ENCODE measurements around the gene UBE3D. TPM values are rescaled to one million over a fixed set of nuclear protein-coding genes. Genes with fewer than 3 reads are reported as not detected.
"Not testable (repeated sequence)": the region's sequence is repeated elsewhere in the genome, so short reads cannot be mapped to it uniquely, and the experiment has no call there.

UBE3D gene
- total RNA-seq, 4 donors from 2014 or later = 8.9 to 20.5 (median 13.1) TPM

DNA sequence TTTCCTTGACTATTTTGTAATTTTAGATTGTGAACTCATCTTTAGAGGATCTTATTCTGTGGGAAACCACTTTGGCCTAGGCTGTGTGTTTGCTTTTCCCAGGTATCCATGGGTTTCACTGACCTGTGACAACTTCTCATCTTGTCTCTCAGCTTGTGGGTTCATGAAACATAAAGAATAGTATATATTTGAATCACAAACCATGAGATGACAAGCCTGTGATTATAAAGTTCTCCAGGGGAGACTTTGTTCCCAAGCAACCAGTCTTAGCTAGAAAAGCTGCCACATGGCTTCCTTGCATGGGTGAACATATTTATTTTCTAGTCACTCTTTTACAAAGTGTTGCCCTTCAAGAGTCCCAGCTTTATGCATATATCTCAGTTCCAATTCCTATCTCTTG is 201.9 kb downstream of the UBE3D start:
- Histone ChIP-seq H3K27me3 (no peaks in the 10 kb centered on the region), H3K27ac (no peak overlapping the region), H3K36me3 (no peaks in the 10 kb centered on the region), H3K4me3 (no peak overlapping the region), H3K9me3 (no peaks in the 10 kb centered on the region), H3K4me1 (no peaks in the 10 kb centered on the region)
- DNase-seq = no peak
- intact Hi-C loops (cut with DNase I; ENCODE audit: low total_unique reads) = no loop called here
- TF ChIP-seq, protein P1, sequence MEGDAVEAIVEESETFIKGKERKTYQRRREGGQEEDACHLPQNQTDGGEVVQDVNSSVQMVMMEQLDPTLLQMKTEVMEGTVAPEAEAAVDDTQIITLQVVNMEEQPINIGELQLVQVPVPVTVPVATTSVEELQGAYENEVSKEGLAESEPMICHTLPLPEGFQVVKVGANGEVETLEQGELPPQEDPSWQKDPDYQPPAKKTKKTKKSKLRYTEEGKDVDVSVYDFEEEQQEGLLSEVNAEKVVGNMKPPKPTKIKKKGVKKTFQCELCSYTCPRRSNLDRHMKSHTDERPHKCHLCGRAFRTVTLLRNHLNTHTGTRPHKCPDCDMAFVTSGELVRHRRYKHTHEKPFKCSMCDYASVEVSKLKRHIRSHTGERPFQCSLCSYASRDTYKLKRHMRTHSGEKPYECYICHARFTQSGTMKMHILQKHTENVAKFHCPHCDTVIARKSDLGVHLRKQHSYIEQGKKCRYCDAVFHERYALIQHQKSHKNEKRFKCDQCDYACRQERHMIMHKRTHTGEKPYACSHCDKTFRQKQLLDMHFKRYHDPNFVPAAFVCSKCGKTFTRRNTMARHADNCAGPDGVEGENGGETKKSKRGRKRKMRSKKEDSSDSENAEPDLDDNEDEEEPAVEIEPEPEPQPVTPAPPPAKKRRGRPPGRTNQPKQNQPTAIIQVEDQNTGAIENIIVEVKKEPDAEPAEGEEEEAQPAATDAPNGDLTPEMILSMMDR (IDR thresholded peaks at IDR 0.05) = no peak
- TF ChIP-seq POLR2A (IDR thresholded peaks at IDR 0.05) = no peak

DNA sequence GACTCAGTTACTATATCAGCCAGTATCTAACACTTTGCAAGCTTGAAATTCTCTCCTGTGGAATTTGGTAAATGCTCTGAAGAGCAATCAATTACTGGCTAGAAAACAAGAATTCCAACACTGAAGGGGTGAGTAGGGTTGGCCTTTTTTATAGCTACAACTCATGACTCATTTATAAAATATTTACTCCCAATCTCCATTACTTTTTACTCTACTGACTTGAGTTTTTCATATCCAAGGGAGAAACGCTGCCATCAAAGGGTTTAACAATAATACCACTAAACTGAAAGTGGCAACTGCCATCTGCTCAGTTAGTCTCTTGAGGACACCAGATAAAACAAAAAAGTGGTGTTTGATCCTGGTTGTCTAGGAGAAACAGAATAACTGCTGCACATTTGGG is 203.1 kb downstream of the UBE3D start:
- no peaks in the 10 kb centered on the region for H3K4me1 ChIP-seq
- DNase-seq = no peak
- no peaks in the 10 kb centered on the region for H3K9me3 ChIP-seq
- no peak overlapping the region for H3K27ac ChIP-seq
- no peaks in the 10 kb centered on the region for H3K36me3 ChIP-seq
- no peak overlapping the region for H3K4me3 ChIP-seq
- TF ChIP-seq, protein P1 (IDR thresholded peaks at IDR 0.05) = no peak
- TF ChIP-seq POLR2A (IDR thresholded peaks at IDR 0.05) = no peak
- intact Hi-C loops (cut with DNase I; ENCODE audit: low total_unique reads) = no loop called here
- H3K27me3 ChIP-seq = no peaks in the 10 kb centered on the region

DNA sequence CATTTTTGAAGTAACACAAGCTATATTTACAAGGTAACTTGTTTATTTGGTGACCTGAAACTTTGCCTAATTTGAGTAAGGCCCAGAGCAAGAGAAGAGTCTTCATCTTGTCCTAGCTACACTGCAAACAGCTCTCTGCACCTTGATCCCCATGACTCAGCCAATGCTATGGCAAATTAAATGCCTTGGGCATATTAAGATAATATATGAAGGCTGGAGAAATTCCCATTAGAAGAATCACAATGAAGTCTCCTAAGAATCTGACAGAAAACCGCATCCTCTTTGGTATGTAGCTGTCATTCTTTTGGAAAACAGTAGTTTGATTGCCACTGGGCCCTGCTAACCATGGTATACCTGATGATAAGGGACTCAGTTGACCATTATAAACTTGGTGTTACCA is 204.5 kb downstream of the UBE3D start:
- no peaks in the 10 kb centered on the region for H3K4me1 ChIP-seq
- no peak overlapping the region for H3K27ac ChIP-seq
- DNase-seq = no peak
- H3K27me3 ChIP-seq = no peaks in the 10 kb centered on the region
- H3K36me3 ChIP-seq = no peaks in the 10 kb centered on the region
- intact Hi-C loops (cut with DNase I; ENCODE audit: low total_unique reads) = no loop called here
- no peak for TF ChIP-seq POLR2A (IDR thresholded peaks at IDR 0.05)
- TF ChIP-seq, protein P1 (IDR thresholded peaks at IDR 0.05) = no peak
- no peaks in the 10 kb centered on the region for H3K9me3 ChIP-seq
- H3K4me3 ChIP-seq = no peak overlapping the region

GRCh38 chr6:82856077-82856476 is 209.6 kb downstream of the UBE3D start:
- H3K9me3 ChIP-seq; intact Hi-C loops (cut with DNase I; ENCODE audit: low total_unique reads); H3K36me3 ChIP-seq: not testable (repeated sequence)

DNA sequence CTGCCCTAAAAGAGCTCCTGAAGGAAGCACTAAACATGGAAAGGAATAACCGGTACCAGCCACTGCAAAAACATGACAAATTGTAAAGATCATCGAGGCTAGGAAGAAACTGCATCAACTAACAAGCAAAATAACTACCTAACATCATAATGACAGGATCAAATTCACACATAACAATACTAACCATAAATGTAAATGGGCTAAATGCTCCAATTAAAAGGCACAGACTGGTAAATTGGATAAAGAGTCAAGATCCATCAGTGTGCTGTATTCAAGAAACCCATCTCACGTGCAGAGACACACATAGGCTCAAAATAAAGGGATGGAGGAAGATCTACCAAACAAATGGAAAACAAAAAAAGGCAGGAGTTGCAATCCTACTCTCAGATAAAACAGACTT is 212.7 kb downstream of the UBE3D start:
- H3K9me3 ChIP-seq; H3K27me3 ChIP-seq; intact Hi-C loops (cut with DNase I; ENCODE audit: low total_unique reads): not testable (repeated sequence)

More at GRCh38 chr6:82856077-82856476, 209.6 kb downstream of the UBE3D start:
- H3K4me3 ChIP-seq, DNase-seq, H3K27ac ChIP-seq, H3K4me1 ChIP-seq, H3K27me3 ChIP-seq: not testable (repeated sequence)

DNA sequence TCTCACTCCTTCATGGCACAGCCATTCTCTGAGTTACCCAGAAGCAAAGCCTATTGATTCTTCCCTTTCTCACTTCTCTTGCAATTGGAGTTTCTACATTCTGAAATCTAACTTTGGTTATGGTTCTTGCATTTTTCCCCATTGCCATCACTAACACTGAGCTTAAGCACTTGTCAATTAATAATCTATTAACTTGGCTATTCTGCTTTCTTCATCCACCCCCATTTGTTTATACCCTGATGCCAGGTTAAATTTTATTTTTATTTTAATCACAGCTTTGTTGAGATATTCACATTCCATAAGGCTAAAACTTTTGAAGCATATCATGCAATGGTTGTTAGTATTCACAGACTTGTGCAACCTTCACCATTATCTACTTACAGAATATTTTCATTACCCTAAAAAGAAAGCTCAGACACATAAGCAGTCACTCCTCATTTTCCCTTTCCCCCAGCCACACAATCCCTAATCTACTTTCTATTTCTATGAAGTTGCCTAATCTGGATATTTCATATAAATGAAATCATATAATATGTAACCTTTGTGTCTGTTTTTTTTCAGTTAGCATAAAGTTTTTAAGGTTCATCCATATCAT is 222.3 kb downstream of the UBE3D start:
- intact Hi-C loops (cut with DNase I; ENCODE audit: low total_unique reads) = no loop called here
- no peaks in the 10 kb centered on the region for H3K27me3 ChIP-seq
- H3K9me3 ChIP-seq = no peaks in the 10 kb centered on the region
- no peak overlapping the region for H3K27ac ChIP-seq
- no peak overlapping the region for H3K4me3 ChIP-seq
- H3K4me1 ChIP-seq = no peaks in the 10 kb centered on the region
- TF ChIP-seq, protein P1 (IDR thresholded peaks at IDR 0.05) = no peak
- no peak for TF ChIP-seq POLR2A (IDR thresholded peaks at IDR 0.05)
- no peaks in the 10 kb centered on the region for H3K36me3 ChIP-seq
- no peak for DNase-seq

More for the DNA sequence above, 212.7 kb downstream of the UBE3D start:
- H3K4me3 ChIP-seq, DNase-seq, H3K27ac ChIP-seq, H3K4me1 ChIP-seq, H3K36me3 ChIP-seq: not testable (repeated sequence)

Measured in uterus (tissue), 4 donors.